Activated CD8-positive, alpha-beta memory T cell treated with anti-CD3 and anti-CD28 coated beads for 36 hours (primary cell): ENCODE results near the gene NPEPL1. TPM values are rescaled to one million over a fixed set of nuclear protein-coding genes. Genes with fewer than 3 reads are reported as not detected.
"Not testable (repeated sequence)": the region's sequence is repeated elsewhere in the genome, so short reads cannot be mapped to it uniquely, and the experiment has no call there.

Source experiments
- CTCF ChIA-PET: fragments of 350-600 bp; sonication (Branson Sonifier 250); formaldehyde crosslinking; loops from one replicate; lab custom pipeline; 2021; ENCODE audit warnings: antibody characterized with exemption; lab: Charles Lee
- POLR2A ChIA-PET: fragments of 350-600 bp; sonication (Branson Sonifier 250); formaldehyde crosslinking; loops from one replicate; lab custom pipeline; 2021; ENCODE audit warnings: antibody characterized with exemption; lab: Charles Lee
- total RNA-seq, 2 experiments: library from RNA; stranded (reverse); gene quantifications; one replicate each; pipeline ENCODE4 v1.2.3, GENCODE V29; 2021

Gene NPEPL1
- total RNA-seq, 2 experiments from 2014 or later, result 12.4 to 12.6 TPM

- ChIA-PET CTCF (no interaction called here), POLR2A (interaction anchor here (0.6 kb wide), 1 partner anchor 56 kb away, joined by 3 read pairs; no protein-coding TSS in a partner anchor)
Measured at GRCh38 chr20:58749098-58749769, 56.6 kb downstream of the NPEPL1 start.

GRCh38 chr20:58749979-58750378 is 57.4 kb downstream of the NPEPL1 start:
- ChIA-PET POLR2A (no interaction called here), CTCF (no interaction called here)

GRCh38 chr20:58750706-58751105 is 58.1 kb downstream of the NPEPL1 start:
- CTCF ChIA-PET, POLR2A ChIA-PET: not testable (repeated sequence)

GRCh38 chr20:58751979-58752378 is 59.4 kb downstream of the NPEPL1 start:
- CTCF ChIA-PET, result interaction anchor here (0.7 kb wide), 1 partner anchor 19 kb away, joined by 3 read pairs; no protein-coding TSS in a partner anchor
- POLR2A ChIA-PET, result no interaction called here

- ChIA-PET CTCF (no interaction called here), POLR2A (no interaction called here)
Measured at GRCh38 chr20:58752565-58752964, 60.0 kb downstream of the NPEPL1 start.

GRCh38 chr20:58753267-58753921 is 60.8 kb downstream of the NPEPL1 start:
- POLR2A ChIA-PET, result no interaction called here
- CTCF ChIA-PET, result no interaction called here

GRCh38 chr20:58753922-58754551 is 61.4 kb downstream of the NPEPL1 start:
- ChIA-PET CTCF (no interaction called here), POLR2A (no interaction called here)

GRCh38 chr20:58754584-58754983 is 62.0 kb downstream of the NPEPL1 start:
- ChIA-PET CTCF (no interaction called here), POLR2A (no interaction called here)

- ChIA-PET CTCF (interaction anchor here (0.6 kb wide), 1 partner anchor 513 kb away, joined by 3 read pairs; no protein-coding TSS in a partner anchor), POLR2A (no interaction called here)
Measured at GRCh38 chr20:58755062-58755697, 62.6 kb downstream of the NPEPL1 start.

- ChIA-PET POLR2A (no interaction called here), CTCF (interaction anchor here (0.6 kb wide), 1 partner anchor 512 kb away, joined by 3 read pairs; no protein-coding TSS in a partner anchor)
Measured at GRCh38 chr20:58755766-58756449, 63.3 kb downstream of the NPEPL1 start.

GRCh38 chr20:58756450-58756775 is 63.8 kb downstream of the NPEPL1 start:
- ChIA-PET POLR2A (no interaction called here), CTCF (no interaction called here)

- POLR2A ChIA-PET, CTCF ChIA-PET: not testable (repeated sequence)
Measured at GRCh38 chr20:58757647-58758046, 65.0 kb downstream of the NPEPL1 start.

- ChIA-PET POLR2A (no interaction called here), CTCF (no interaction called here)
Measured at GRCh38 chr20:58759947-58760346, 67.3 kb downstream of the NPEPL1 start.

- CTCF ChIA-PET, result no interaction called here
- POLR2A ChIA-PET, result no interaction called here
Measured at GRCh38 chr20:58760856-58761255, 68.3 kb downstream of the NPEPL1 start.

- POLR2A ChIA-PET, result no interaction called here
- CTCF ChIA-PET, result no interaction called here
Measured at GRCh38 chr20:58762120-58762519, 69.5 kb downstream of the NPEPL1 start.

- POLR2A ChIA-PET, result no interaction called here
- CTCF ChIA-PET, result no interaction called here
Measured at GRCh38 chr20:58763076-58763475, 70.5 kb downstream of the NPEPL1 start.
